Stomach (tissue), 4 donors: ENCODE measurements around the gene ZNRF3.

Source experiments
- POLR2A ChIP-seq, 4 donors: fragments of 450-650 bp; IDR thresholded peaks; one replicate each; pipeline ENCODE4 v1.6.1; 2016; ENCODE audit warnings: antibody characterized with exemption in 4 of 4, control low read depth in 2 of 4, mild to moderate bottlenecking in 1 of 4, moderate library complexity in 1 of 4
- POLR2AphosphoS5 ChIP-seq, 3 donors: sonication (generic); formaldehyde crosslinking; IDR thresholded peaks; one replicate each; pipeline ENCODE4 v1.6.1; 2016; ENCODE audit warnings: antibody characterized with exemption in 3 of 3
- TF ChIP-seq, protein P1 (sequence below), 7 experiments: fragments of 450-650 bp in 4 of 7; fragments of 200-600 bp in 3 of 7; sonication (generic) in 3 of 7; IDR thresholded peaks; one replicate each; pipeline ENCODE4 v1.5.1; 2016 to 2019; ENCODE audit warnings: antibody characterized with exemption in 7 of 7, control low read depth in 2 of 7, mild to moderate bottlenecking in 1 of 7

- TF ChIP-seq POLR2A (IDR thresholded peaks at IDR 0.05), result no peak
- TF ChIP-seq, protein P1, sequence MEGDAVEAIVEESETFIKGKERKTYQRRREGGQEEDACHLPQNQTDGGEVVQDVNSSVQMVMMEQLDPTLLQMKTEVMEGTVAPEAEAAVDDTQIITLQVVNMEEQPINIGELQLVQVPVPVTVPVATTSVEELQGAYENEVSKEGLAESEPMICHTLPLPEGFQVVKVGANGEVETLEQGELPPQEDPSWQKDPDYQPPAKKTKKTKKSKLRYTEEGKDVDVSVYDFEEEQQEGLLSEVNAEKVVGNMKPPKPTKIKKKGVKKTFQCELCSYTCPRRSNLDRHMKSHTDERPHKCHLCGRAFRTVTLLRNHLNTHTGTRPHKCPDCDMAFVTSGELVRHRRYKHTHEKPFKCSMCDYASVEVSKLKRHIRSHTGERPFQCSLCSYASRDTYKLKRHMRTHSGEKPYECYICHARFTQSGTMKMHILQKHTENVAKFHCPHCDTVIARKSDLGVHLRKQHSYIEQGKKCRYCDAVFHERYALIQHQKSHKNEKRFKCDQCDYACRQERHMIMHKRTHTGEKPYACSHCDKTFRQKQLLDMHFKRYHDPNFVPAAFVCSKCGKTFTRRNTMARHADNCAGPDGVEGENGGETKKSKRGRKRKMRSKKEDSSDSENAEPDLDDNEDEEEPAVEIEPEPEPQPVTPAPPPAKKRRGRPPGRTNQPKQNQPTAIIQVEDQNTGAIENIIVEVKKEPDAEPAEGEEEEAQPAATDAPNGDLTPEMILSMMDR (IDR thresholded peaks at IDR 0.05), result no peak
- TF ChIP-seq POLR2AphosphoS5 (IDR thresholded peaks at IDR 0.05), result no peak
Observed at GRCh38 chr22:29062286-29062821, 179.0 kb downstream of the ZNRF3 start.
